HepG2 (cell line): ENCODE data around the gene ECM1.

ENCODE experiments used
- ETV6 ChIP-seq: sonication (generic); formaldehyde crosslinking; conservative IDR thresholded peaks from 2 replicates; pipeline ENCODE4 v1.4.0; 2020; ENCODE audit warnings: missing genetic modification reagents
- FOXA1 ChIP-seq, 2 experiments: fragments of 450-650 bp in 1 of 2; sonication (generic) in 1 of 2; formaldehyde crosslinking in 1 of 2; IDR thresholded peaks; 2 replicates each; pipeline versions ENCODE4 v1.4.0 to v1.6.1; 2016 to 2020; ENCODE audit warnings: missing genetic modification reagents in 1 of 2
- POLR2AphosphoS5 ChIP-seq: IDR thresholded peaks from 2 replicates; pipeline ENCODE4 v1.6.1; 2012; ENCODE audit warnings: low read depth, low read length
- PPARG ChIP-seq: conservative IDR thresholded peaks from 2 replicates; pipeline ENCODE4 v1.6.1; 2016; ENCODE audit warnings: missing biosample characterization, missing genetic modification reagents
- U2AF2 ChIP-seq: fragments of 200-400 bp; formaldehyde crosslinking; IDR thresholded peaks from 2 replicates; pipeline ENCODE4 v1.6.1; 2017; ENCODE audit warnings: low read depth, mild to moderate bottlenecking, low read length
- TF ChIP-seq, protein P1 (sequence below): IDR thresholded peaks from 2 replicates; pipeline ENCODE4 v1.6.1; 2012; ENCODE audit warnings: inconsistent platforms
- TF ChIP-seq, protein P2 (sequence below): sonication (generic); formaldehyde crosslinking; IDR thresholded peaks from 2 replicates; pipeline ENCODE4 v1.5.0; 2020; ENCODE audit warnings: mild to moderate bottlenecking, missing genetic modification reagents, moderate library complexity
- TF ChIP-seq, protein P3 (sequence below): sonication (generic); formaldehyde crosslinking; IDR thresholded peaks from 2 replicates; pipeline ENCODE4 v1.8.0; 2022; ENCODE audit warnings: mild to moderate bottlenecking, missing genetic modification reagents, borderline replicate concordance

DNA sequence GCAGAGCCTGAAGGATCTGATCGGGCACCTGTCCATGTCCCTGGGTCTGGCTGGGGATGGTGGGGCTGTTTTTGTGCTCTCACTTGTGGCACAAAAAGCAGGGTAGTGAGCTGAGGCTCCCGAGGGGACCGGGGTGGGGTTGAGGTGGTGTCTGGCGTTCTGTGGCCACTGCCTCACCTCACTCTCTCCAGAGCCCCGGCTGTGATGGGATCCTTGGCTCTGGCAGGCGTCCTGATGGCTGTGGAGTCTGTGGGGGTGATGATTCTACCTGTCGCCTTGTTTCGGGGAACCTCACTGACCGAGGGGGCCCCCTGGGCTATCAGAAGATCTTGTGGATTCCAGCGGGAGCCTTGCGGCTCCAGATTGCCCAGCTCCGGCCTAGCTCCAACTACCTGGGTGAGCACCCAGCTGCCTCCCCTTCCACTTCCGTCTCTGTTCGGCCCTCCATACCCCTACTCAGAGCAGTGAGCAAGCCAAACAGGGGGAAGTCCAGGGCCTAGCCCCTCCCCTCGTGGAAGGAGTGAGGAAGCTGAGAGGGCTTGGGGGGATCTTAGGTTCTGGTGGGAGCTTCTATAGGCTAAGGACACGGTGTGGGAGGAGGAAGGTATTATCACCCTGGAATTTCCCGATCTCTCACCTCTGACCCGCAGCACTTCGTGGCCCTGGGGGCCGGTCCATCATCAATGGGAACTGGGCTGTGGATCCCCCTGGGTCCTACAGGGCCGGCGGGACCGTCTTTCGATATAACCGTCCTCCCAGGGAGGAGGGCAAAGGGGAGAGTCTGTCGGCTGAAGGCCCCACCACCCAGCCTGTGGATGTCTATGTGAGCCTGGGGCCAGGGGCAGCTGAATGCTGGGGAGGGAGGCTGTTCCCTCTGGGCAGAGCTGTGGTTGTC, 48.3 kb downstream of the ECM1 start:
- TF ChIP-seq, protein P1, sequence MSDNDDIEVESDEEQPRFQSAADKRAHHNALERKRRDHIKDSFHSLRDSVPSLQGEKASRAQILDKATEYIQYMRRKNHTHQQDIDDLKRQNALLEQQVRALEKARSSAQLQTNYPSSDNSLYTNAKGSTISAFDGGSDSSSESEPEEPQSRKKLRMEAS: no peak
- TF ChIP-seq U2AF2 (no peak), POLR2AphosphoS5 (no peak), ETV6 (no peak), FOXA1 (IDR thresholded peaks at IDR 0.05) (no peak), FOXA1 (CRISPR knock-in tag; IDR thresholded peaks at IDR 0.05) (no peak), PPARG (CRISPR knock-in tag) (no peak)
- TF ChIP-seq, protein P2, sequence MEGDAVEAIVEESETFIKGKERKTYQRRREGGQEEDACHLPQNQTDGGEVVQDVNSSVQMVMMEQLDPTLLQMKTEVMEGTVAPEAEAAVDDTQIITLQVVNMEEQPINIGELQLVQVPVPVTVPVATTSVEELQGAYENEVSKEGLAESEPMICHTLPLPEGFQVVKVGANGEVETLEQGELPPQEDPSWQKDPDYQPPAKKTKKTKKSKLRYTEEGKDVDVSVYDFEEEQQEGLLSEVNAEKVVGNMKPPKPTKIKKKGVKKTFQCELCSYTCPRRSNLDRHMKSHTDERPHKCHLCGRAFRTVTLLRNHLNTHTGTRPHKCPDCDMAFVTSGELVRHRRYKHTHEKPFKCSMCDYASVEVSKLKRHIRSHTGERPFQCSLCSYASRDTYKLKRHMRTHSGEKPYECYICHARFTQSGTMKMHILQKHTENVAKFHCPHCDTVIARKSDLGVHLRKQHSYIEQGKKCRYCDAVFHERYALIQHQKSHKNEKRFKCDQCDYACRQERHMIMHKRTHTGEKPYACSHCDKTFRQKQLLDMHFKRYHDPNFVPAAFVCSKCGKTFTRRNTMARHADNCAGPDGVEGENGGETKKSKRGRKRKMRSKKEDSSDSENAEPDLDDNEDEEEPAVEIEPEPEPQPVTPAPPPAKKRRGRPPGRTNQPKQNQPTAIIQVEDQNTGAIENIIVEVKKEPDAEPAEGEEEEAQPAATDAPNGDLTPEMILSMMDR (CRISPR knock-in tag): no peak
- TF ChIP-seq, protein P3, sequence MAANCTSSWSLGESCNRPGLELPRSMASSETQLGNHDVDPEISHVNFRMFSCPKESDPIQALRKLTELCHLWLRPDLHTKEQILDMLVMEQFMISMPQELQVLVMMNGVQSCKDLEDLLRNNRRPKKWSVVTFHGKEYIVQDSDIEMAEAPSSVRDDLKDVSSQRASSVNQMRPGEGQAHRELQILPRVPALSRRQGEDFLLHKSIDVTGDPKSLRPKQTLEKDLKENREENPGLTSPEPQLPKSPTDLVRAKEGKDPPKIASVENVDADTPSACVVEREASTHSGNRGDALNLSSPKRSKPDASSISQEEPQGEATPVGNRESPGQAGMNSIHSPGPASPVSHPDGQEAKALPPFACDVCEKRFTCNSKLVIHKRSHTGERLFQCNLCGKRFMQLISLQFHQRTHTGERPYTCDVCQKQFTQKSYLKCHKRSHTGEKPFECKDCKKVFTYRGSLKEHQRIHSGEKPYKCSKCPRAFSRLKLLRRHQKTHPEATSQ: no peak
